GM21619 (cell line): ENCODE measurements around the gene DIP2B.
"Not testable (repeated sequence)": the region's sequence is repeated elsewhere in the genome, so short reads cannot be mapped to it uniquely, and the experiment has no call there.

Source experiments
- ATAC-seq: cut with Tn5 transposase; IDR thresholded peaks from one replicate; pipeline ENCODE4 v1.9.1; 2021; ENCODE audit not compliant: unreplicated experiment

Gene DIP2B

GRCh38 chr12:50765095-50765911, 260.5 kb downstream of the DIP2B start:
- ATAC-seq: no peak

- no peak for ATAC-seq
These were observed 263.6 kb downstream of the DIP2B start for GRCh38 chr12:50768391-50768790.

GRCh38 chr12:50768813-50769212, 264.0 kb downstream of the DIP2B start:
- not testable (repeated sequence) for ATAC-seq

GRCh38 chr12:50771409-50771808, 266.6 kb downstream of the DIP2B start:
- no peak for ATAC-seq

GRCh38 chr12:50772470-50772869, 267.7 kb downstream of the DIP2B start:
- ATAC-seq: no peak

GRCh38 chr12:50772877-50773276, 268.1 kb downstream of the DIP2B start:
- no peak for ATAC-seq

- no peak for ATAC-seq
These were observed 270.5 kb downstream of the DIP2B start for GRCh38 chr12:50775251-50775650.

- ATAC-seq: no peak
These were observed 272.3 kb downstream of the DIP2B start for GRCh38 chr12:50776749-50777728.

- ATAC-seq: no peak
These were observed 274.1 kb downstream of the DIP2B start for GRCh38 chr12:50778663-50779590.

- no peak for ATAC-seq
These were observed 275.2 kb downstream of the DIP2B start for GRCh38 chr12:50780013-50780412.

GRCh38 chr12:50784501-50784900, 279.7 kb downstream of the DIP2B start:
- ATAC-seq: no peak

GRCh38 chr12:50785406-50786001, 280.7 kb downstream of the DIP2B start:
- ATAC-seq: no peak

GRCh38 chr12:50786498-50787231, 281.9 kb downstream of the DIP2B start:
- ATAC-seq: no peak

- no peak for ATAC-seq
These were observed 282.8 kb downstream of the DIP2B start for GRCh38 chr12:50787618-50788017.

GRCh38 chr12:50788561-50788960, 283.8 kb downstream of the DIP2B start:
- no peak for ATAC-seq

GRCh38 chr12:50790081-50790480, 285.3 kb downstream of the DIP2B start:
- ATAC-seq: no peak
